ENCODE data around the gene WDR27.

DNA sequence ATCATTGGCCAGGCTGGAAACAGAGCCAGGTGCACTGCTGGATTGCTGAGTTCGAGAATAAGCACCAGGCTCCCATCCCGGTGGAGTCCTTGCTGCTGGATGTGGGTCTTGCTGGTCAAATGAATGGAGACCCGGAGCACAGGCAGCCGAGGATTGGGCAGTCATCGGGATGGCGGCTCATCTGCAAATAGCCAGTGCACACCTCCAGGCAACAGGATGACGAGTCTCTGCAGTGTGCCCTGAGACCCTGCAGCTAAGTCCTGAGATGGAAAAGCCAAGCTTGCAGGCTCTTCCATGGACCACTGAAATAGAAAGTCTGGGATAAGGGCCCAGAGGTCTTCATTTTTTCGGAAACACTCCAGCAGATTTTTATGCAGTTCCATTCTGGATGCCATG is 143.5 kb downstream of the WDR27 start:
- TF ChIP-seq, protein P1, sequence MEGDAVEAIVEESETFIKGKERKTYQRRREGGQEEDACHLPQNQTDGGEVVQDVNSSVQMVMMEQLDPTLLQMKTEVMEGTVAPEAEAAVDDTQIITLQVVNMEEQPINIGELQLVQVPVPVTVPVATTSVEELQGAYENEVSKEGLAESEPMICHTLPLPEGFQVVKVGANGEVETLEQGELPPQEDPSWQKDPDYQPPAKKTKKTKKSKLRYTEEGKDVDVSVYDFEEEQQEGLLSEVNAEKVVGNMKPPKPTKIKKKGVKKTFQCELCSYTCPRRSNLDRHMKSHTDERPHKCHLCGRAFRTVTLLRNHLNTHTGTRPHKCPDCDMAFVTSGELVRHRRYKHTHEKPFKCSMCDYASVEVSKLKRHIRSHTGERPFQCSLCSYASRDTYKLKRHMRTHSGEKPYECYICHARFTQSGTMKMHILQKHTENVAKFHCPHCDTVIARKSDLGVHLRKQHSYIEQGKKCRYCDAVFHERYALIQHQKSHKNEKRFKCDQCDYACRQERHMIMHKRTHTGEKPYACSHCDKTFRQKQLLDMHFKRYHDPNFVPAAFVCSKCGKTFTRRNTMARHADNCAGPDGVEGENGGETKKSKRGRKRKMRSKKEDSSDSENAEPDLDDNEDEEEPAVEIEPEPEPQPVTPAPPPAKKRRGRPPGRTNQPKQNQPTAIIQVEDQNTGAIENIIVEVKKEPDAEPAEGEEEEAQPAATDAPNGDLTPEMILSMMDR (IDR thresholded peaks at IDR 0.05) = no peak
- TF ChIP-seq POLR2A (IDR thresholded peaks at IDR 0.05) = no peak

Measured in esophagus squamous epithelium (tissue), 4 donors.